HG02642 (cell line): ENCODE data around the gene EZH1.
A peak's percentile ranks its signal among the peaks of the same experiment; 100 is the strongest.

Source experiments
- ATAC-seq: cut with Tn5 transposase; IDR thresholded peaks from one replicate; pipeline ENCODE4 v1.9.1; 2021; ENCODE audit warnings: mild to moderate bottlenecking; ENCODE audit not compliant: unreplicated experiment, poor library complexity

The EZH1 gene

GRCh38 chr17:42725143-42725542 is 19.7 kb downstream of the EZH1 start:
- ATAC-seq = no peak

DNA sequence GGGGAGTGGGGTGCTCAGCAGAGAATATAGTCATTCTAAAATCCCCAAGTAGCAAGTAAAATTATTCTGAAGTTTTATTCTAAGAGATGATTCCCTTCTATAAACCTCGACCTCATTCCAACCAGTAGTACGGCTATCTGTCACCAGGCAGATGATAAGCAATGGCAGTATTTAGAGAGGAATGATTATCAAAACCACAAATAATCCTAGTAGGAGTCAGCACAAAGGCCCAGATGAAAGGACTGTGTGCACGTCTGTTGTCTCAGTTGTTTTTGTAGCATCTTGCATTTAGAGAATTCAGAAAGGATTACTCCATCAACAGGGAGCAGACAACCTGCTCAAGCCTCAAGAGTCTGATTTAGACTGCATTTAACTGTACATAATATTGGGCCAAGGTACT is 21.2 kb downstream of the EZH1 start:
- ATAC-seq = no peak

- ATAC-seq = no peak
Observed at GRCh38 chr17:42720996-42721583, 23.8 kb downstream of the EZH1 start.

- ATAC-seq = no peak
Observed at GRCh38 chr17:42709561-42709960, 35.3 kb downstream of the EZH1 start.

DNA sequence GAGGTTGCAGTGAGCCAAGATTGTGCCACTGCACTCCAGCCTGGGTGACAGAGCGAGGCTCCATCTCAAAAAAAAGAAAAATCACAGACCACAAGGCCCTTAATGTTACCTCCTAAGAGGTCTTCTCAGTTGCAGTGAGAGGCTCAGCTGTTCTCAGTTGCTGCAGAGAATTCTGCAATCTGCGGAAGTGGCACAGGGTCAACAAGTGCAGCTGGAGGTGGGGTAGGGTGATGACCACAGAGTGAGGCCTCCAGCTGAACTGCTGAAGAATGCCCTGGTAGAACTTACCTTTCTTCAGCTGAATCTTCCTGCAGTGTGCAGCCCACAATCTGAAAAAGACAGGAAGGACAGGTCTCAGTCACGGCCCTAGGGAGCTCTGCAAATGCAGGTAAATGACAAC is 36.3 kb downstream of the EZH1 start:
- ATAC-seq = no peak

GRCh38 chr17:42706732-42707131 is 38.1 kb downstream of the EZH1 start:
- no peak for ATAC-seq

GRCh38 chr17:42704837-42705494 is 39.9 kb downstream of the EZH1 start:
- ATAC-seq = peak; percentile 73

GRCh38 chr17:42704490-42704836 is 40.4 kb downstream of the EZH1 start:
- ATAC-seq = no peak

GRCh38 chr17:42702446-42702845 is 42.4 kb downstream of the EZH1 start:
- no peak for ATAC-seq

- ATAC-seq = no peak
Observed at GRCh38 chr17:42700586-42701289, 44.1 kb downstream of the EZH1 start.

- no peak for ATAC-seq
Observed at GRCh38 chr17:42699415-42699740, 45.5 kb downstream of the EZH1 start.

GRCh38 chr17:42698736-42699414 is 46.0 kb downstream of the EZH1 start:
- ATAC-seq = no peak

DNA sequence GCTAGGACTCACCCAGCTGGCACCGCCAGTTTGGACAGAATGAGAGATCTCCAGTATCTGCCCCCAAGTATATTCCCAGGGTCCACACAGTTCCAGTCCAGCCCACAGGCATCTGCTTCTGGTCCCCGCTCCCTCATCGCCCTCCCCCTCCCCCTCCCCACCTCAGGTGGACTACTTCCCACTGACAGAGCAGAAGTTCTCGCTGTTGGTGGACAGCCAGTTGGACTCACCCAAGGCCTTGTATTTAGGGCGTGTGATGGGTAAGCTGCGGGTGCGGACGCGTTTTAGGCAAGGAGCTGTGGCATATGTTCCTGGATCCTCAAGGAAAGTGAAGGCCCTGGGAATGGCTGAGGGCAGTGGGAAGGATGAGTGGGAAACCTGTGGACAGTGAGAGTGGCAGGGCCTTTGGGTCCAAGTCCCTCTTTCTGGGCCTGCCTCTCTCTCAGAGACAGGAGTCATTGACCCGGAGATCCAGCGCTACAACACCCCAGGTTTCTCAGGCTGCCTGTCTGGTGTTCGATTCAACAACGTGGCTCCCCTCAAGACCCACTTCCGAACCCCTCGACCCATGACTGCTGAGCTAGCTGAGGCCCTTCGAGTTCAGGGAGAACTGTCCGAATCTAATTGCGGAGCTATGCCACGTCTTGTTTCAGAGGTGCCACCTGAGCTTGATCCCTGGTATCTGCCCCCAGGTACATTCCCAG is 47.6 kb downstream of the EZH1 start:
- no peak for ATAC-seq

DNA sequence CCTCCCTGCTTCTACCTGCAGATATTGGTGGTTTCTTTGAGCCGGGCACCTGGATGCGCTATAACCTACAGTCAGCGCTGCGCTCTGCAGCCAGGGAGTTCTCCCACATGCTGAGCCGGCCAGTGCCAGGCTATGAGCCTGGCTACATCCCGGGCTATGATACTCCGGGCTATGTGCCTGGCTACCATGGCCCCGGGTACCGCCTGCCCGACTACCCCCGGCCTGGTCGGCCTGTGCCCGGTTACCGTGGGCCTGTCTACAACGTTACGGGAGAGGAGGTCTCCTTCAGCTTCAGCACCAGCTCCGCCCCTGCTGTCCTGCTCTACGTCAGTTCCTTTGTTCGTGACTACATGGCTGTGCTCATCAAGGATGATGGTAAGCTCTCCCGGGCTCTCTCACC is 49.3 kb downstream of the EZH1 start:
- no peak for ATAC-seq

DNA sequence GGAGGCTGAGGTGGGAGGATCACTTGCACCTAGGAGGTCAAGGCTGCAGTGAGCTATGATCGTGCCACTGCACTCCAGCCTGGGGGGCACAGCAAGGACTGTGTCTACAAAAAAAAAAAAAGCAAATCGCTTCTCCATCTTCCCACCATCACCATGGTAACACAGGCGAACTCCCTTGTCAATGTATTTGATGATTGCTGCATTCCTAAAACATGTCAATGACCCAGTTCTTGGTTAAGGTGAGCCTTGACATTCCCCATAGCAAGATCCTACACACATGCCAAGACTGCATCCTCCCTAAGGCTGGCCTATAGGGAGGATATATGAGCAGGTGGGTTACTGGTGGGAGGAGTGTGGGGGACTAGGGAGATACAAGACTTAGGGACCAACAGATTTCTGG is 50.3 kb downstream of the EZH1 start:
- no peak for ATAC-seq

- ATAC-seq = no peak
Observed at GRCh38 chr17:42692489-42692888, 52.4 kb downstream of the EZH1 start.

GRCh38 chr17:42691021-42691545 is 53.8 kb downstream of the EZH1 start:
- no peak for ATAC-seq

DNA sequence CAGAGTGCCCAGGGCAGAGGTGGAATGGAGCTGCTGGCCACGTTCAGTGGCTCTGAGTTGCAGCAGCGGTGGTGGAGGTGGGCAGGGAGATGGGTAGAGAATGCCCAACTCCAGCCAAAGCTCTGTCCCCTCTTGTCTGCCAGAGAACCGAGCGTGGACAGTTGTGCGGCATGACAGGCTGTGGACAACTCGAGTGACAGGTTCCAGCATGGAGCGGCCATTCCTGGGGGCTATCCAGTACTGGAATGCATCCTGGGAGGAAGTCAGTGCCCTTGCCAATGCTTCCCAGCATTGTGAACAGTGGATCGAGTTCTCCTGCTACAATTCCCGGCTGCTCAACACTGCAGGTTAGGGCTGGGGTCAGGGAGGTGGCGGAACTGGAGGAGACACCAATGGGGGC is 54.2 kb downstream of the EZH1 start:
- ATAC-seq = no peak

DNA sequence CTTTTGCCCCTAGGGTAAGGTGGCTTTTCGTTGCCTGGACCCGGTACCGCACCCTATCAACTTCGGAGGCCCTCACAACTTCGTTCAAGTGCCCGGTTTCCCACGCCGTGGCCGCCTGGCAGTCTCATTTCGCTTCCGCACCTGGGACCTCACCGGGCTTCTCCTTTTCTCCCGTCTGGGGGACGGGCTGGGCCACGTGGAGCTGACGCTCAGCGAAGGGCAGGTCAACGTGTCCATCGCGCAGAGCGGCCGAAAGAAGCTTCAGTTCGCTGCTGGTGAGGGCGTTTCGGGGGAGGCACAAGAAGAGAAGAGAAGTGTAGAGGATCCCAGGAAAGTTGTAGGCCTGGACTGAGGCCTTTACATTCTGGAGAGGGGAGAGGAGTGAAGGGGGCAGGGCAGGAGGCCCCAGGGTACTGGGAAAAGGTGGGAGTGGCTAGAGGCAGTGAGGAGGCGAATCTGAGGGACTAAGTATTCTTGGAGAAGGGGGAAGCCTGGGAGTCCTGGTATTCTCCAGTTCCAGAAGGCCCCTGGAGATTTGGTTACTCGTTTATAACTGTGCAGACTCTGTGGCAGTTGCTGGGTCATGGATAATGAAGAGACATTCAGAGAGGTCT is 57.0 kb downstream of the EZH1 start:
- no peak for ATAC-seq

DNA sequence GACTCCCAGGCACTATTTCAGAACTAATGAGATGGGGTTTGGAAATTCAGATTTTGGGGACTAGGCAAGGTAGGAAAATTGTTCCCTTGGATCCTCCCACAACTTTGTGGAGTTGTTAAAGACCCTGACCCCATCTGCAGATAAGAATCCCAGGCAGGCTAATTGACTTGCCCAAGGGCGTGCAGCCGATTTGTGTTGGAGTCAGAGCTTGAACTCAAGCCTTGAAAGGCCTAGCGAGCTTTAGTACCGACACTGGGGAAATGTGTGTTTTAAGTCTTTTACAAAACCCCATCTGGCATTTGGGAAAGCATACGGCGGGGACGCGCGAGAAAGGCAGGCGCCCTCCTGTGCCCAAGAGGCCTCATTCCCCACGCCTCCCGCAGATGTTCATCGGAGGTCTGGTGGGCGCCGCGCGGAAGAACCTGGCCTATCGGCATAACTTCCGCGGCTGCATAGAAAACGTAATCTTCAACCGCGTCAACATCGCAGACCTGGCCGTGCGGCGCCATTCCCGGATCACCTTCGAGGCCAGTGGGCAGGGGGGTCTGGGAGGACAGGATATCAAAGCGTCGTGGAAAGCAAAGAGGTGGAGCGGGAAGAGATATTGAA is 58.2 kb downstream of the EZH1 start:
- no peak for ATAC-seq
